ENCODE results near the gene ZNF302. TPM values are rescaled to one million over a fixed set of nuclear protein-coding genes. Genes with fewer than 3 reads are reported as not detected.

Gene ZNF302
- total and polyA plus RNA-seq, 2 donors from 2014 or later, result 25.5 to 36.4 TPM

- peak; percentile 82 for FAIRE-seq
- Histone ChIP-seq H3K9ac (ENCODE audit: low read length in 3 of 3) (no peak overlapping the region), H3K27ac (ENCODE audit: low read depth in 2 of 2, low read length in 2 of 2) (no peak overlapping the region), H3K4me1 (ENCODE audit: control insufficient read depth in 2 of 3, insufficient read depth in 2 of 3, low read depth in 1 of 3, low read length in 3 of 3) (no peaks in the 10 kb centered on the region), H3K27me3 (ENCODE audit: control insufficient read depth, insufficient read depth, low read length) (no peaks in the 10 kb centered on the region), H3K4me3 (ENCODE audit: low read length in 3 of 3) (no peak overlapping the region), H3K9me3 (ENCODE audit: control insufficient read depth in 2 of 3, insufficient read depth in 1 of 3, low read length in 3 of 3) (peaks cover 0 to 7% (median 2%) of the 10 kb centered on the region in 3 donors), H3K36me3 (ENCODE audit: control insufficient read depth in 2 of 3, insufficient read depth in 3 of 3, low read length in 3 of 3) (no peaks in the 10 kb centered on the region)
- DNase-seq, result peak in 4 of 5 donors; percentile 49 to 79 (median 59)
- intact Hi-C loops (cut with DNase I), result loop anchor here (5.0 kb wide), 1 partner anchor 75 kb away; no protein-coding TSS in a partner anchor
- TF ChIP-seq CTCF (IDR thresholded peaks at IDR 0.05; ENCODE audit: borderline replicate concordance, extremely low read depth, insufficient read depth), result peak; percentile 62
Observed at GRCh38 chr19:34712395-34713261, 35.1 kb downstream of the ZNF302 start.

GRCh38 chr19:34713262-34713637 lies 35.8 kb downstream of the ZNF302 start:
- H3K4me3 ChIP-seq (ENCODE audit: low read length in 3 of 3), result no peak overlapping the region
- no peak for FAIRE-seq
- H3K27me3 ChIP-seq (ENCODE audit: control insufficient read depth, insufficient read depth, low read length), result no peaks in the 10 kb centered on the region
- intact Hi-C loops (cut with DNase I), result loop anchor here (5.0 kb wide), 1 partner anchor 76 kb away; no protein-coding TSS in a partner anchor
- no peaks in the 10 kb centered on the region for H3K36me3 ChIP-seq (ENCODE audit: control insufficient read depth in 2 of 3, insufficient read depth in 3 of 3, low read length in 3 of 3)
- no peak overlapping the region for H3K9ac ChIP-seq (ENCODE audit: low read length in 3 of 3)
- no peak for DNase-seq
- TF ChIP-seq CTCF (IDR thresholded peaks at IDR 0.05; ENCODE audit: borderline replicate concordance, extremely low read depth, insufficient read depth), result no peak
- no peaks in the 10 kb centered on the region for H3K4me1 ChIP-seq (ENCODE audit: control insufficient read depth in 2 of 3, insufficient read depth in 2 of 3, low read depth in 1 of 3, low read length in 3 of 3)
- peaks cover 0 to 7% (median 2%) of the 10 kb centered on the region in 3 donors for H3K9me3 ChIP-seq (ENCODE audit: control insufficient read depth in 2 of 3, insufficient read depth in 1 of 3, low read length in 3 of 3)
- no peak overlapping the region for H3K27ac ChIP-seq (ENCODE audit: low read depth in 2 of 2, low read length in 2 of 2)

GRCh38 chr19:34715357-34715756 lies 37.9 kb downstream of the ZNF302 start:
- H3K36me3 ChIP-seq (ENCODE audit: control insufficient read depth in 2 of 3, insufficient read depth in 3 of 3, low read length in 3 of 3), result no peaks in the 10 kb centered on the region
- peaks cover 0 to 7% (median 2%) of the 10 kb centered on the region in 3 donors for H3K9me3 ChIP-seq (ENCODE audit: control insufficient read depth in 2 of 3, insufficient read depth in 1 of 3, low read length in 3 of 3)
- H3K4me3 ChIP-seq (ENCODE audit: low read length in 3 of 3), result no peak overlapping the region
- no peak overlapping the region for H3K27ac ChIP-seq (ENCODE audit: low read depth in 2 of 2, low read length in 2 of 2)
- no peak for TF ChIP-seq CTCF (IDR thresholded peaks at IDR 0.05; ENCODE audit: borderline replicate concordance, extremely low read depth, insufficient read depth)
- FAIRE-seq, result no peak
- H3K4me1 ChIP-seq (ENCODE audit: control insufficient read depth in 2 of 3, insufficient read depth in 2 of 3, low read depth in 1 of 3, low read length in 3 of 3), result no peaks in the 10 kb centered on the region
- no peak overlapping the region for H3K9ac ChIP-seq (ENCODE audit: low read length in 3 of 3)
- intact Hi-C loops (cut with DNase I), result no loop called here
- no peak for DNase-seq
- H3K27me3 ChIP-seq (ENCODE audit: control insufficient read depth, insufficient read depth, low read length), result no peaks in the 10 kb centered on the region

All from kidney (tissue), 14 donors.